Subcutaneous adipose tissue (tissue), 4 donors: ENCODE data around the gene PADI2. TPM values are rescaled to one million over a fixed set of nuclear protein-coding genes. Genes with fewer than 3 reads are reported as not detected.

Source experiments
- CTCF ChIP-seq: fragments of 450-650 bp; IDR thresholded peaks from one replicate; pipeline ENCODE4 v1.5.1; 2016; ENCODE audit warnings: low read depth, mild to moderate bottlenecking, control low read depth, antibody characterized with exemption, moderate library complexity
- total RNA-seq, 4 donors: library from RNA; depleted of rRNA; stranded (reverse); fragments of >200 nt; gene quantifications; one replicate each; pipeline ENCODE4 v1.1.0, GENCODE V29; 2016

PADI2 gene
- total RNA-seq, 4 donors from 2014 or later, result 0.19 to 2.9 (median 0.60) TPM

- TF ChIP-seq CTCF, result no peak
Observed at GRCh38 chr1:17137441-17137840, 18.2 kb upstream of the PADI2 start.

- no peak for TF ChIP-seq CTCF
Observed at GRCh38 chr1:17136936-17137335, 17.7 kb upstream of the PADI2 start.

GRCh38 chr1:17136145-17136544, 16.9 kb upstream of the PADI2 start:
- TF ChIP-seq CTCF, result no peak

- TF ChIP-seq CTCF, result no peak
Observed at GRCh38 chr1:17135530-17135929, 16.3 kb upstream of the PADI2 start.

GRCh38 chr1:17134724-17135123, 15.5 kb upstream of the PADI2 start:
- TF ChIP-seq CTCF, result no peak

- no peak for TF ChIP-seq CTCF
Observed at GRCh38 chr1:17134034-17134433, 14.8 kb upstream of the PADI2 start.

- no peak for TF ChIP-seq CTCF
Observed at GRCh38 chr1:17130138-17130635, 10.9 kb upstream of the PADI2 start.
